Neural cell (in vitro differentiated cells): ENCODE data around the gene CACNA1D. TPM values are rescaled to one million over a fixed set of nuclear protein-coding genes. Genes with fewer than 3 reads are reported as not detected.

Source experiments
- H2AFZ ChIP-seq: fragments of 200-600, 300-800 bp; sonication (generic), shearing (Covaris generic); 2 replicates; pipeline ENCODE4 v1.6.0; 2014; ENCODE audit warnings: low read depth, mild to moderate bottlenecking, antibody characterized with exemption, low read length, moderate library complexity
- H3F3A ChIP-seq: fragments of 200-600 bp; shearing (Covaris generic); 2 replicates; pipeline ENCODE4 v1.6.1; 2016; ENCODE audit warnings: mild to moderate bottlenecking, moderate library complexity, mixed read lengths, antibody characterized with exemption, low read length; ENCODE audit not compliant: insufficient read depth, poor library complexity, severe bottlenecking
- H3K27ac ChIP-seq: fragments of 200-600, 300-800 bp; sonication (generic), shearing (Covaris generic); 2 replicates; pipeline ENCODE4 v1.5.1; 2014; ENCODE audit warnings: mild to moderate bottlenecking, low read length, moderate library complexity
- H3K27me3 ChIP-seq: fragments of 300-800, 200-600 bp; sonication (generic), shearing (Covaris generic); 2 replicates; pipeline ENCODE4 v1.6.0; 2014; ENCODE audit warnings: mild to moderate bottlenecking, low read depth, low read length, moderate library complexity; ENCODE audit not compliant: insufficient read depth
- H3K36me3 ChIP-seq: fragments of 300-800, 200-600 bp; sonication (generic), shearing (Covaris generic); 2 replicates; pipeline ENCODE4 v1.5.1; 2014; ENCODE audit warnings: mild to moderate bottlenecking, antibody characterized with exemption, low read length, moderate library complexity; ENCODE audit not compliant: insufficient read depth
- H3K4me2 ChIP-seq: fragments of 300-800, 200-600 bp; sonication (generic), shearing (Covaris generic); 2 replicates; pipeline ENCODE4 v1.6.0; 2014; ENCODE audit warnings: mild to moderate bottlenecking, low read length
- H3K4me3 ChIP-seq: fragments of 300-800, 200-600 bp; sonication (generic), shearing (Covaris generic); 2 replicates; pipeline ENCODE4 v1.5.1; 2014; ENCODE audit warnings: mild to moderate bottlenecking, low read length, moderate library complexity
- H3K79me2 ChIP-seq: fragments of 200-600 bp; shearing (Covaris generic); replicated peaks from 2 replicates; pipeline ENCODE4 v1.6.0; 2014; ENCODE audit warnings: mild to moderate bottlenecking, low read length, moderate library complexity; ENCODE audit not compliant: insufficient read depth
- H3K9ac ChIP-seq: fragments of 300-800, 200-600 bp; sonication (generic), shearing (Covaris generic); 2 replicates; pipeline ENCODE4 v1.6.1; 2016; ENCODE audit warnings: mild to moderate bottlenecking, low read length, mixed read lengths
- H3K9me2 ChIP-seq: fragments of 200-600 bp; shearing (Covaris generic); 2 replicates; pipeline ENCODE4 v1.6.1; 2016; ENCODE audit warnings: mild to moderate bottlenecking, low read length, mixed read lengths; ENCODE audit not compliant: insufficient read depth
- H3K9me3 ChIP-seq: fragments of 200-600, 300-800 bp; sonication (generic), shearing (Covaris generic); 2 replicates; pipeline ENCODE4 v1.6.1; 2016; ENCODE audit warnings: mild to moderate bottlenecking, mixed run types, low read length, moderate library complexity, mixed read lengths
- H4K20me1 ChIP-seq: fragments of 200-600 bp; shearing (Covaris generic); 2 replicates; pipeline ENCODE4 v1.6.1; 2016; ENCODE audit warnings: mild to moderate bottlenecking, mixed run types; ENCODE audit not compliant: insufficient read depth
- EP300 ChIP-seq: fragments of 450-650 bp; conservative IDR thresholded peaks from 2 replicates; pipeline ENCODE4 v1.6.1; 2014; ENCODE audit warnings: antibody characterized with exemption, mild to moderate bottlenecking, moderate library complexity; ENCODE audit not compliant: poor library complexity, severe bottlenecking
- EZH2 ChIP-seq: fragments of 200-600, 300-800 bp; shearing (Covaris generic), sonication (generic); IDR thresholded peaks from 2 replicates; pipeline ENCODE4 v1.6.1; 2014; ENCODE audit warnings: antibody characterized with exemption, low read length, borderline replicate concordance, mild to moderate bottlenecking; ENCODE audit not compliant: insufficient read depth, poor library complexity, severe bottlenecking
- MXI1 ChIP-seq: fragments of 450-650 bp; conservative IDR thresholded peaks from 2 replicates; pipeline ENCODE4 v1.6.1; 2014; ENCODE audit warnings: antibody characterized with exemption, mild to moderate bottlenecking; ENCODE audit not compliant: poor library complexity, severe bottlenecking
- POLR2AphosphoS5 ChIP-seq: IDR thresholded peaks from 2 replicates; pipeline ENCODE4 v1.6.1; 2012
- TAF1 ChIP-seq: IDR thresholded peaks from 2 replicates; pipeline ENCODE4 v1.6.1; 2012; ENCODE audit warnings: low read depth
- polyA plus RNA-seq: library from polyadenylated mRNA; depleted of rRNA; stranded (reverse); fragments of >200 nt; gene quantifications from 2 replicates; pipeline ENCODE4 v1.2.3, GENCODE V29; 2014
- TF ChIP-seq, protein P1 (sequence below): fragments of 450-650 bp; IDR thresholded peaks from 2 replicates; pipeline ENCODE4 v1.5.1; 2014; ENCODE audit warnings: antibody characterized with exemption, mild to moderate bottlenecking, moderate library complexity; ENCODE audit not compliant: poor library complexity, severe bottlenecking
- TF ChIP-seq, protein P2 (sequence below): IDR thresholded peaks from 2 replicates; pipeline ENCODE4 v1.6.1; 2012; ENCODE audit warnings: borderline replicate concordance

The CACNA1D gene
- polyA plus RNA-seq, 1 donor from 2014 or later, result 22.5 TPM

DNA sequence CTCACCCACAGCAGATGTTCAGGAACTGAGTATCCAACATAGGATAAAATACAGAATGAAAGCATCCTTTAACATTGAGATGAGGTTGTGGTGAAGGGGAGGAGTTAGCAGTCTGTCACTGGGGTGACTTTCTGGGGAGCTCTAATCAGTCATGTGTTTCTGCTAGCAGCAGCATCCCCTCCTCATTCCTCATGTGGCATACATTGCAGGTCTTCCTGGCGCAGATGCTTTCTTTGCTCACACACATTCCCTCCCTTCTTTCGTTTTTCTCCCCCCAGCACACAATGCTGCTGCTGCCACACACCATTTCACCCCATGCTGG is 135.0 kb downstream of the CACNA1D start:
- Histone ChIP-seq H3K27ac (no peak overlapping the region), H3K9me3 (peaks cover 3% of the 10 kb centered on the region), H3K4me3 (no peak overlapping the region), H3K9ac (no peak overlapping the region), H2AFZ (no peak overlapping the region), H3K4me2 (no peak overlapping the region), H3K9me2 (no peaks in the 10 kb centered on the region), H4K20me1 (no peaks in the 10 kb centered on the region), H3K27me3 (no peaks in the 10 kb centered on the region), H3K79me2 (no peaks in the 10 kb centered on the region), H3K36me3 (no peaks in the 10 kb centered on the region), H3F3A (no peaks in the 10 kb centered on the region)
- TF ChIP-seq MXI1, result no peak
- TF ChIP-seq, protein P1, sequence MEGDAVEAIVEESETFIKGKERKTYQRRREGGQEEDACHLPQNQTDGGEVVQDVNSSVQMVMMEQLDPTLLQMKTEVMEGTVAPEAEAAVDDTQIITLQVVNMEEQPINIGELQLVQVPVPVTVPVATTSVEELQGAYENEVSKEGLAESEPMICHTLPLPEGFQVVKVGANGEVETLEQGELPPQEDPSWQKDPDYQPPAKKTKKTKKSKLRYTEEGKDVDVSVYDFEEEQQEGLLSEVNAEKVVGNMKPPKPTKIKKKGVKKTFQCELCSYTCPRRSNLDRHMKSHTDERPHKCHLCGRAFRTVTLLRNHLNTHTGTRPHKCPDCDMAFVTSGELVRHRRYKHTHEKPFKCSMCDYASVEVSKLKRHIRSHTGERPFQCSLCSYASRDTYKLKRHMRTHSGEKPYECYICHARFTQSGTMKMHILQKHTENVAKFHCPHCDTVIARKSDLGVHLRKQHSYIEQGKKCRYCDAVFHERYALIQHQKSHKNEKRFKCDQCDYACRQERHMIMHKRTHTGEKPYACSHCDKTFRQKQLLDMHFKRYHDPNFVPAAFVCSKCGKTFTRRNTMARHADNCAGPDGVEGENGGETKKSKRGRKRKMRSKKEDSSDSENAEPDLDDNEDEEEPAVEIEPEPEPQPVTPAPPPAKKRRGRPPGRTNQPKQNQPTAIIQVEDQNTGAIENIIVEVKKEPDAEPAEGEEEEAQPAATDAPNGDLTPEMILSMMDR, result no peak
- TF ChIP-seq, protein P2, sequence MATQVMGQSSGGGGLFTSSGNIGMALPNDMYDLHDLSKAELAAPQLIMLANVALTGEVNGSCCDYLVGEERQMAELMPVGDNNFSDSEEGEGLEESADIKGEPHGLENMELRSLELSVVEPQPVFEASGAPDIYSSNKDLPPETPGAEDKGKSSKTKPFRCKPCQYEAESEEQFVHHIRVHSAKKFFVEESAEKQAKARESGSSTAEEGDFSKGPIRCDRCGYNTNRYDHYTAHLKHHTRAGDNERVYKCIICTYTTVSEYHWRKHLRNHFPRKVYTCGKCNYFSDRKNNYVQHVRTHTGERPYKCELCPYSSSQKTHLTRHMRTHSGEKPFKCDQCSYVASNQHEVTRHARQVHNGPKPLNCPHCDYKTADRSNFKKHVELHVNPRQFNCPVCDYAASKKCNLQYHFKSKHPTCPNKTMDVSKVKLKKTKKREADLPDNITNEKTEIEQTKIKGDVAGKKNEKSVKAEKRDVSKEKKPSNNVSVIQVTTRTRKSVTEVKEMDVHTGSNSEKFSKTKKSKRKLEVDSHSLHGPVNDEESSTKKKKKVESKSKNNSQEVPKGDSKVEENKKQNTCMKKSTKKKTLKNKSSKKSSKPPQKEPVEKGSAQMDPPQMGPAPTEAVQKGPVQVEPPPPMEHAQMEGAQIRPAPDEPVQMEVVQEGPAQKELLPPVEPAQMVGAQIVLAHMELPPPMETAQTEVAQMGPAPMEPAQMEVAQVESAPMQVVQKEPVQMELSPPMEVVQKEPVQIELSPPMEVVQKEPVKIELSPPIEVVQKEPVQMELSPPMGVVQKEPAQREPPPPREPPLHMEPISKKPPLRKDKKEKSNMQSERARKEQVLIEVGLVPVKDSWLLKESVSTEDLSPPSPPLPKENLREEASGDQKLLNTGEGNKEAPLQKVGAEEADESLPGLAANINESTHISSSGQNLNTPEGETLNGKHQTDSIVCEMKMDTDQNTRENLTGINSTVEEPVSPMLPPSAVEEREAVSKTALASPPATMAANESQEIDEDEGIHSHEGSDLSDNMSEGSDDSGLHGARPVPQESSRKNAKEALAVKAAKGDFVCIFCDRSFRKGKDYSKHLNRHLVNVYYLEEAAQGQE, result no peak
- TF ChIP-seq TAF1, result no peak

DNA sequence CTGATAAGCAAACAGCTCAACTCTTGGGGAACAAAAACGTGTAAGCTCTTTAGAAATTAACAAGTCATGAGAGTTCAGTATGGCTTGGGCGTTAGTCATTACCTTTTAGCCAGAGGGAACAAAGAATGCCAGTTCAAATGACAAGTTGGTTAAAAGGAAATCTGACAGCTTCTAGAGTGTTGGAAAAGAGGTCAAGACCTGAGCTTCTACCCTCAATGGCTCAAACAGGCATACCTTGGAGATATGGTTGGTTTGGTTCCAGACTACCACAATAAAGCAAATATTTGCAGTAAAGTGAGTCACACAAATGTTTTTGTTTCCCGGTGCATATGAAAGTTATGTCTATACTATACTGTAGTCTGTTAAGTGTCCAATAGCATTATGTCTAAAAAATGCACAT is 136.1 kb downstream of the CACNA1D start:
- Histone ChIP-seq H3K4me2 (no peak overlapping the region), H3K27ac (no peak overlapping the region), H4K20me1 (no peaks in the 10 kb centered on the region), H3K9me2 (no peaks in the 10 kb centered on the region), H3F3A (no peaks in the 10 kb centered on the region), H3K9ac (no peak overlapping the region), H3K4me3 (no peak overlapping the region), H3K79me2 (no peaks in the 10 kb centered on the region), H3K27me3 (no peaks in the 10 kb centered on the region), H3K9me3 (peaks cover 3% of the 10 kb centered on the region), H2AFZ (no peak overlapping the region), H3K36me3 (no peaks in the 10 kb centered on the region)
- no peak for TF ChIP-seq EZH2

DNA sequence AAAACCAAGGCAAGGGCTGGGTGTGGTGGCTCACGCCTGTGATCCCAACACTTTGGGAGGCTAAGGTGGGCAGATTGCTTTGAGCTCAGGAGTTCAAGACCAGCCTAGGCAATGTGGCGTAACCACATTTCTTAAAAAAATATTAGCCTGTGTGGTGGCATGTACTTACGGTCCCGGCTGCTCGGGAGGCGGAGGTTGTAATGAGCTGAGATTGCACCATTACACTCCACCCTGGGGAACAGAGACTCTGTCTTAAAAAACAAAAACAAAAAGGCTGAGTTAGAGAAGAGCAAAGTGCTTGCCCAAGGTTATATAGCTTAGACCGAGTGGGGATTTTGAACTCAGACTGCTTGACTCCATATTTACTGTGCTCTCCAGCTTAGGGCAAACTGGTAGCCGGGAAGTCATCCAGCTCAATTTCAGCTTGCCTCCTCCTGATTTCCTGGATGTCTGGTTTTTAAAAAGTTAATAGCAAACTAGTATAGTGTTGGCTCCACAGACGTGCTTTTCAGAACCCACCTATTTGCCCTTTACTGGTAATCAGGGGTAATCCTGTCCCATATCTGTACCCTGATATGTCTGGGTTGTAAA is 138.9 kb downstream of the CACNA1D start:
- H3K27ac ChIP-seq, result no peak overlapping the region
- no peak for TF ChIP-seq EP300
- TF ChIP-seq, protein P2, result no peak
- no peak for TF ChIP-seq POLR2AphosphoS5
- H3K4me2 ChIP-seq, result no peak overlapping the region
- H3K9me3 ChIP-seq, result peaks cover 3% of the 10 kb centered on the region
- no peaks in the 10 kb centered on the region for H3K9me2 ChIP-seq
- no peaks in the 10 kb centered on the region for H3F3A ChIP-seq
- no peaks in the 10 kb centered on the region for H4K20me1 ChIP-seq
- H3K36me3 ChIP-seq, result no peaks in the 10 kb centered on the region
- no peak overlapping the region for H2AFZ ChIP-seq
- no peaks in the 10 kb centered on the region for H3K79me2 ChIP-seq
- no peak overlapping the region for H3K9ac ChIP-seq
- H3K4me3 ChIP-seq, result no peak overlapping the region
- no peaks in the 10 kb centered on the region for H3K27me3 ChIP-seq
